NCI-H2227 (cell line): ENCODE measurements around the gene ACMSD.

ENCODE experiments used
- DNase-seq: peaks from one replicate; lab custom pipeline; 2025; ENCODE audit not compliant: unreplicated experiment; lab: John Stamatoyannopoulos, UW

Gene ACMSD

GRCh38 chr2:134944975-134945374 is 106.6 kb downstream of the ACMSD start:
- DNase-seq: no peak

DNA sequence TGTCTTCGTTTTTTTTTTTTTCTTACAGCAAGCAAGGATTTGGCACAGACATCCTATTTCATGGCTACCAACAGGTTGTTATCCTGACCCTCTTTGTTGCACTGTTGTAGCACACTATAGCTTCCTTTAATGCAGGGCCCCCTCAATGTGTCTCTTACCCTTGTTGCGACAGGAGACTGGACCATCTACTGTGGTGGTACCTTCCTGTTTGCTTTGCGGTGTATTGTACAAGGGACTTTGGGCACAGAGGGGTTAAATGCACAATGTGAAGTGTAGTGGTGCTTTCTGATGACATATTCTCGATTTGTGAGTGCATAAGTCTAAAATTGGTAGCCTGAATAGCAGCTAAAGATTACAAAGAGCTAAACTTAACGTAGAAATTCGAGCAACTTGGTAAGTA is 107.7 kb downstream of the ACMSD start:
- no peak for DNase-seq

- DNase-seq: no peak
Observed at GRCh38 chr2:134949981-134950708, 111.7 kb downstream of the ACMSD start.

DNA sequence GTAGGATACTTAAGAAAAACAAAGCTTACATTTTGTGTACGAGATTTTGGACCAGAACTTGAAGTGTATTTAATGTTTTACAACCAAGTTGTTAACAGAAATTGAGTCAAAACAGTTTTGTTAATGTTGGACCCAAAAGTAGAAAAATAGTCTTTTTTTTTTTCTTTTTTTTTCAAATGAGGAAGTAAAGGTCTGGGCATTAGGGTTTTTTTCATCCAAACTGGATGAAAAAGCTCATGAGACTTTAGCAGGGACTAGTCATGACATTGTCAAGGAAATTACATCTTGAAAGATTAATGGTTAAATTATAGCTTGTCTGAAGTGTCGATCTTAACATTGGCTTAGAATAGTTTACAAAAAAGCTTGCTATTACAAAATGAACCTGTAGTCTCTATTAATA is 112.5 kb downstream of the ACMSD start:
- DNase-seq: no peak
